ENCODE measurements around the gene CCDC12.

CCDC12 gene

DNA sequence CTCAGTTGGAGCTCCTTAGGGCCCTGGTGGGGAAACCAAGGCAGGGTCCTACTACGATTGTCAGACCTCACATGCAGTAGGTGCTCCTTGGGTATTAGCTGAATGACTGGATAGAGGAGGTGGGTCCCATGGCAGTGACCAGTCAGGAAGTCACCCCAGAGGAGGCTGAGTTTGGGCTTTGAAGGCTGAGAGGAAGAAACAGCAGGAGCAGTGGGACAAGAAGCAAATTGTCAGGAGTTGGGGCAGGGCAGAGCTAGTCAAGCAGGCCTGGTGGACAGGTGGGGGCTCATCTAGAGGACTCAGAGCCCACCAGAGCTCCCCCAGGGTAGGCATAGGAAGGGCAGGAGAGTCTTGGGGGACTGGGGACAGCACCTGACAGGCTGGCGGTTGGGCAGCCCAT lies 6.0 kb upstream of the CCDC12 start:
- Histone ChIP-seq H3K36me3 (ENCODE audit: control insufficient read depth, insufficient read depth, low read length) (no peaks in the 10 kb centered on the region), H3K4me1 (ENCODE audit: control insufficient read depth, insufficient read depth, low read length) (peaks cover 8% of the 10 kb centered on the region), H3K4me3 (ENCODE audit: low read depth, low read length) (no peak overlapping the region), H3K9me3 (ENCODE audit: control insufficient read depth, insufficient read depth, low read length) (no peaks in the 10 kb centered on the region), H3K27me3 (ENCODE audit: control insufficient read depth, insufficient read depth, low read length) (peaks cover 7% of the 10 kb centered on the region), H3K9ac (ENCODE audit: low read depth, low read length) (no peak overlapping the region)

DNA sequence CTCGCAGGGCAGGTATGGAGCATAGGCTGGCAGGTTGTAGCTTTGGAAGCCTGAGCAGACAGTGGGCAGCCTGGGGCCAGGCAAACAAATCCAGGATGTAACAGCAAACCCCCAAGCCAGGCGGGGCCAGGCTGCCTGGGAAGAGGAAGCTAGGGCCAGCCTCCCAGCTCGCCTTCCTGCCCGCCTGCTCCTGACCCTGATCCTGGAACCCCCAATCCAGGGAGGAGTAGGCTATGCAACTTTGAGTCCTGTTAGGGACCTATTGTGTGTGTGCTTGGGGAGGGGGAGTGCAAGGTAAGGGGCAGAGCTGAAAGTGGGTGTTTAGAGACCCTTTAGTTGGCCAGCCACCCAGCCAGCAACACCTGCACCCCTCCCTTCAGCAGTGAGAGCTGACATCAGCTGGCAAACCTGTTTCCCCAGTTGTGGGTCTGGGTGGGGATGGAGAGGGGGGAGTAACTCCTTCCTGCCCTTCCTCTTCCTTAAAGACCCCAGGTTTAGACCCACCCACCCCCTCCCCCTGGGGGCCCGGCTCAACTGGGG lies 5.5 kb upstream of the CCDC12 start:
- no peak overlapping the region for H3K4me3 ChIP-seq (ENCODE audit: low read depth, low read length)
- peaks cover 7% of the 10 kb centered on the region for H3K27me3 ChIP-seq (ENCODE audit: control insufficient read depth, insufficient read depth, low read length)
- H3K36me3 ChIP-seq (ENCODE audit: control insufficient read depth, insufficient read depth, low read length): no peaks in the 10 kb centered on the region
- peaks cover 4% of the 10 kb centered on the region for H3K4me1 ChIP-seq (ENCODE audit: control insufficient read depth, insufficient read depth, low read length)
- H3K9ac ChIP-seq (ENCODE audit: low read depth, low read length): no peak overlapping the region
- H3K9me3 ChIP-seq (ENCODE audit: control insufficient read depth, insufficient read depth, low read length): no peaks in the 10 kb centered on the region

DNA sequence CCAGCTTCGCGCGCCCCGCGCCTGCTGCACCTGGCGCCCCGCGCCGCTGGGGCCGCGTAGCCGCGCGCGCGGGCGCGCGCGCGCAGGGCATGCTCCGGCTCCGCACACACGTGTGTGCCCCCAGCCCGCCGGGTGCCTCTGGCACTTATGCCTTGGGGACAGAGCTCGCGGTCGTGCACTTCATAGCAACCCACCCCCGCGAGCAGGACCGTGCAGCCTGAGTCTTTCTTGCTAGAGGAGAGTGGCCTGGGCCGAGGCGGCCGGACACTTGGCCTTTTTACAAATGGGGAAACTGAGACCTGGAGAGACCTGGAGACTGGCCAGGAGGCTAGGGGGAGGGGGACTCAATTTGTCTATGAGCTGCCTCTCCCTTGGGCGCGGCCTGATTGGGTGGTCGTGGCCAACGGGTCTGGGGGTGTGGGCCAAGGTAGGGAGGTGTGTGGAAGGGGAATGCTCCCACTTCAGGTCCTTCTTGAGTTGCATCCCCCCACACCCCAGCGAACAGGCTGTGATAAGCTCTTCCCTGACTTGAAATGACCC lies 3.5 kb upstream of the CCDC12 start:
- peak overlapping the region; percentile 91 for H3K4me3 ChIP-seq (ENCODE audit: low read depth, low read length)
- H3K27me3 ChIP-seq (ENCODE audit: control insufficient read depth, insufficient read depth, low read length): peaks cover 7% of the 10 kb centered on the region
- no peaks in the 10 kb centered on the region for H3K9me3 ChIP-seq (ENCODE audit: control insufficient read depth, insufficient read depth, low read length)
- no peak overlapping the region for H3K9ac ChIP-seq (ENCODE audit: low read depth, low read length)
- peaks cover 3% of the 10 kb centered on the region for H3K4me1 ChIP-seq (ENCODE audit: control insufficient read depth, insufficient read depth, low read length)
- no peaks in the 10 kb centered on the region for H3K36me3 ChIP-seq (ENCODE audit: control insufficient read depth, insufficient read depth, low read length)

DNA sequence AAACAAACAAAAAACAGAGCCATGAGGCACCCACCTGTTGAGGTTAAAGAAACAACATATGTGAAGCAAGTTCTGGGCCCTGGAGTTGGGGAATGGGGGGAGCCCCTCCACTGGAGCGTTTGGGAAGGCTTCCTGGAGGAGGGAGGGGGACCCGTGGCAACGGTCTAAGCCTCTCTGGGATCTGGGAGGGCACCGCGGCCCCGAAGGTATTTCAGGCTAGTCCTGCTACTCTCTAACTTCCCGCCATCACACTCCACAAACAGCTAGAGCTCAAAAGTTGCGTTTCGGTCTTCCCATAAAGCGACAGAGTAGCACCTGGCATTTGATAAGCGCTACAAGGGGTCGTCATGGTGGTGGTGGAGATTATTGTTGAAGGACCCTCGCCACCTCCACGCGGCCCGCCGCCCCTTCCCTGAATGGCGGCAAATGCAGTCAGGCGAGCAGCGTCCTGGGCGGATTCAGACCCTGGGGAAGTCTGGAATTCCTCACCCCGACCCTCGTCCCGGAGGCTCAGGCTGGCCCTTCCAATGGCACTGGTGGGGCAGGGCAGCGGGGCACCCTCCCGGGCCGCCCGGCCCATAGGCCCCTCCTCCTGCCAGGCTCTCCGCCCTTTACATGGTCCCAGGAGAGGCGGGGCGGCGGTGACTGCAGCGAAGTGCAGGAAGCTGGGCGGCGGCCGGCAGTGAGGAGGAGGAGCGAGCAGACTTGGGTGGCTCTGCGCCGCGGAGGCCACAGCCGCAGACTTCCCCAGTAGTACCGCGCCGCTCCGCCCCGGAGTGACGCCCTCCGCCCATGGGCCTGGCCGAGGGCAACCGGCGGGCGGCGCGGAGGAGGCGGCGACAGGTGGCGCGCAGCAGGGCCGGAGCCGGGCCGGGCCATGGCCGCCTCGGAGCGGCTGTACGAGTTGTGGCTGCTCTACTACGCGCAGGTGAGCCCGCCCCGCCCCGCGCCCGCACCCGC lies 2.7 kb upstream of the CCDC12 start, which contains the start of gene NBEAL2:
NBEAL2 (plus strand) TSS at position 682 of the 960 bp plus-strand sequence; CDS start at position 878, 196 bp downstream.
- H3K9ac ChIP-seq (ENCODE audit: low read depth, low read length): peak within 1 kb of the TSS; percentile 54
- peak within 1 kb of the TSS; percentile 91 for H3K4me3 ChIP-seq (ENCODE audit: low read depth, low read length)
- H3K36me3 ChIP-seq (ENCODE audit: control insufficient read depth, insufficient read depth, low read length): no peaks in the 10 kb centered on the region
- H3K9me3 ChIP-seq (ENCODE audit: control insufficient read depth, insufficient read depth, low read length): no peaks in the 10 kb centered on the region
- peaks cover 7% of the 10 kb centered on the region for H3K27me3 ChIP-seq (ENCODE audit: control insufficient read depth, insufficient read depth, low read length)
- peaks cover 3% of the 10 kb centered on the region for H3K4me1 ChIP-seq (ENCODE audit: control insufficient read depth, insufficient read depth, low read length)

DNA sequence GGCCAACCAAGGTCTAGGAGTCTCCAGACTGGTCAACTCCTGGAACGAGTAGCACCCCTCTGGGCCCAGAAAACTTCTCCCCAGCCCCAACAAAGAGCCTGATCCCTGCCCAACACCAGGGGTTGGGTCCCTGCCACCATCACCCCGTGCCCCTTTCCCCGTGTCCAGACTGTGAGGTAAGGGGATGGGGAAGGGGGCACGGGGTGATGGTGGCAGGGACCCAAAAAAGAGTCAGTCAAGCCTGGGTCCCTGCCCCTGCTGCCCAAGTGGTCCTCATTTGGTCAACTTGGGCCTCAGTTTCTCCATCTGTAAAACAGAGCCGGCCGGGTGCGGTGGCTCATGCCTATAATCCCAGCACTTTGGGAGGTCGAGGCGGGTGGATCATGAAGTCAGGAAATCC lies 1.8 kb upstream of the CCDC12 start:
- Histone ChIP-seq H3K4me1 (ENCODE audit: control insufficient read depth, insufficient read depth, low read length) (peaks cover 3% of the 10 kb centered on the region), H3K4me3 (ENCODE audit: low read depth, low read length) (no peak overlapping the region), H3K36me3 (ENCODE audit: control insufficient read depth, insufficient read depth, low read length) (no peaks in the 10 kb centered on the region), H3K27me3 (ENCODE audit: control insufficient read depth, insufficient read depth, low read length) (peaks cover 7% of the 10 kb centered on the region), H3K9me3 (ENCODE audit: control insufficient read depth, insufficient read depth, low read length) (no peaks in the 10 kb centered on the region), H3K9ac (ENCODE audit: low read depth, low read length) (no peak overlapping the region)

DNA sequence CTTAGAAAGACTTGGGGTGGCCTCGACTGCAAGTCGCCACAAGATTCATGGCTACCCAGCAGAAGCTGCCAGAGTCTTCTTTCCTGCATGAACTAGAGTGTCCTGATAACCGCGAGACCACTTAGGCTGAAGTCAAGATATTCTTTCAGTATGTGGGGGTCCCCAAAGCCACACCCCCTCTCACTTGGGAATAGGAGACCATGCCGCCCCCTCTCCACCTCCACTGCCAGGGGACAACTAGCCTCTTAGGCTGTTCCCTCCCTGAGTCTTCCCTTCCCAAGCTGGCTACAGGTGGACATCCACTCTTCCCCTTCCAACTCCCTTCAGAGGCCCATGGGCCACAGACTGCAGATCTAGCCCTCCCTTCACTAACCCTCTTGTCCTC lies 1.3 kb upstream of the CCDC12 start:
- Histone ChIP-seq H3K4me1 (ENCODE audit: control insufficient read depth, insufficient read depth, low read length) (peaks cover 3% of the 10 kb centered on the region), H3K4me3 (ENCODE audit: low read depth, low read length) (no peak overlapping the region), H3K9ac (ENCODE audit: low read depth, low read length) (no peak overlapping the region)

DNA sequence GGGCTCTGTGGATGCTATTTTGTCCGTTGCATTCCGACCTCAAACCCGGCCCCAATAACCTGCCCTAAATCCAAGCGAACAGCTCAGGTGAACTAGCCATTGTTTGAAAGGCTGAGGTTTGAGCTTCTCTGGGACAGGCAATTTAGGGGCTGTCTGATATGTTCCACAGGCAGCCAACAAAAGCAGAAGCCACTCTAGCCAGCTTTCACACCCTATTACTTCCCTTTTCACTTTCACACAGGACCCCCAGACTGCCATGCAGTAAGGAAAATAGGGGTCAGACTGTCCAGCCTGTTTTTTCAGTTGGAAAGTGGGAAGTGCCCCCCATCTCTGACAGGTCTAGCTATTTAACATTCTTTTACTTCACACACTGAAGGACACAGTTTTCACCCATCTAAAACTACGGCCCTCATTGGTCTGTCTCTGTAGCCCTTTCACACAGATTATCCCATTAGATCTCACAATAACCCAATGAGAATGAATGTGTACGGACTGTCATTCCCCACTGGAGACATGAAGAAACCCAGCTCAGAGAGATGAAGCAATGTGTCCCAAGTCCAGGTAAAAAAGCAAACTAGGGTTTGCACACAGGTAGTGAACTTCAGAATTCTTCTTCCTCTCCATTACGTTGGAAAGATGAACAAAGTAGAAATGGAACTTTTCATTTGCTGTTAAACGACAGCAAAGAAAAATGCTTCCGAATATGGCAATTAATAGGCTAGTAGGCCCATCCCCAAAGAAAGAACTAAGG lies 1.9 kb downstream of the CCDC12 start:
- Histone ChIP-seq H3K4me1 (ENCODE audit: control insufficient read depth, insufficient read depth, low read length) (no peaks in the 10 kb centered on the region), H3K9ac (ENCODE audit: low read depth, low read length) (no peak overlapping the region), H3K4me3 (ENCODE audit: low read depth, low read length) (no peak overlapping the region), H3K27me3 (ENCODE audit: control insufficient read depth, insufficient read depth, low read length) (no peaks in the 10 kb centered on the region), H3K9me3 (ENCODE audit: control insufficient read depth, insufficient read depth, low read length) (no peaks in the 10 kb centered on the region), H3K36me3 (ENCODE audit: control insufficient read depth, insufficient read depth, low read length) (peaks cover 6% of the 10 kb centered on the region)

More for the DNA sequence above, 1.3 kb upstream of the CCDC12 start:
- Histone ChIP-seq H3K27me3 (ENCODE audit: control insufficient read depth, insufficient read depth, low read length) (peaks cover 6% of the 10 kb centered on the region), H3K9me3 (ENCODE audit: control insufficient read depth, insufficient read depth, low read length) (no peaks in the 10 kb centered on the region), H3K36me3 (ENCODE audit: control insufficient read depth, insufficient read depth, low read length) (no peaks in the 10 kb centered on the region)

DNA sequence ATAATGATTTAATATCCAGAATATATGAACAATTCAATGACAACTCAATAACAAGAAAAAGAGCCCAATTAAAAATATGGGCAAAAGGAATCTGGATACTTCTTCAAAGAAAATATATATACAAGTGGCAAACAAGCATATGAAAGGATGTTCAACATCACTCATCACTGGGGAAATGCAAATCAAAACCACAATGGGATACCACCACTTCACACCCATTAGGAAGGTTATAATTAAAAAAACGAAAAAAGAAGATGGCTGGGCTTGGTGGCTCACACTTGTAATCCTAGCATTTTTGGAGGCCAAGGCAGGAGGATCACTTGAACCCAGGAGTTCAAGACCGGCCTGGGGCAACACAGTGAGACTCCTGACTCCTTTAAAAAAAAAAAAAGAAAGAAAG lies 4.1 kb downstream of the CCDC12 start:
- H3K27me3 ChIP-seq (ENCODE audit: control insufficient read depth, insufficient read depth, low read length): no peaks in the 10 kb centered on the region
- H3K9me3 ChIP-seq (ENCODE audit: control insufficient read depth, insufficient read depth, low read length): no peaks in the 10 kb centered on the region
- peaks cover 6% of the 10 kb centered on the region for H3K36me3 ChIP-seq (ENCODE audit: control insufficient read depth, insufficient read depth, low read length)
- no peak overlapping the region for H3K9ac ChIP-seq (ENCODE audit: low read depth, low read length)
- no peaks in the 10 kb centered on the region for H3K4me1 ChIP-seq (ENCODE audit: control insufficient read depth, insufficient read depth, low read length)
- no peak overlapping the region for H3K4me3 ChIP-seq (ENCODE audit: low read depth, low read length)

DNA sequence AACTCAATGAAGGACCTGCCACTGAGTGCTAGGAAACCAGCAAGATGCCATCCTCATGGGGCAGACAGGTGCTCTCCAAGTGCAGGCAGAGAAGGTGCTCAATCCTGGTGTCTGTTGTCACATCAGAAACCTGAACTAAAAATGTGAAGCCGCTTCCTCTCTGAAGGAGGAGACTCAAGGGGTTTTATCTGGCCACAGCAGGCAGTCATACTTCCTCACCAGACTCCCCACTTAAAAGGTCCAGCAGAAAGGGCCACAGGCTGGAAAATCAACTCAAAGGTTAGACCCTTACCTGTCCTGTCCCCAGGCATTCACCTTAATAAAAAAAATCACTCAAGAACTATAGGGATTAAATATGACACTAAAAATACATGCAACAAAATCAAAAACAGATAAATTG lies 4.8 kb downstream of the CCDC12 start:
- no peak overlapping the region for H3K9ac ChIP-seq (ENCODE audit: low read depth, low read length)
- peaks cover 6% of the 10 kb centered on the region for H3K36me3 ChIP-seq (ENCODE audit: control insufficient read depth, insufficient read depth, low read length)
- H3K4me1 ChIP-seq (ENCODE audit: control insufficient read depth, insufficient read depth, low read length): peaks cover 4% of the 10 kb centered on the region
- H3K27me3 ChIP-seq (ENCODE audit: control insufficient read depth, insufficient read depth, low read length): no peaks in the 10 kb centered on the region
- H3K4me3 ChIP-seq (ENCODE audit: low read depth, low read length): no peak overlapping the region
- no peaks in the 10 kb centered on the region for H3K9me3 ChIP-seq (ENCODE audit: control insufficient read depth, insufficient read depth, low read length)

DNA sequence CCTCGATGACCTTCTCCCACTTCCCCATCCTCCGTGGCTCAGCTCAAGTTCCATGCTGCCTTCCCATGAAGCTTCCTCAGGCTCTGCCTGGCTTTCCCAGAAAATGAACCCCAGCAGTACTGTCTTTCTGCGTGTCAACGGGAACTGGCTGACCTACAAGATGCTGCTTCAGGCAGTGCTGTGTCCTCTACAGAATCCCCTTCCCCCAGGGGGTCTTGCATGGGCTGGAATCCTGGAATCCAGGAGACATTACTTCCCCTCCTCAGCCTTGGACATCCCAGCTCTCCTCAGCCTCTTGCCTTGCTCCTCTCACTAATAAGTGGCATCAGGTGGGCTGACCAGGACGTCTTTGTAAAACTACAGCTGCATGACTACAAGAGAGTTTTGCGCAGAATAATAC lies 5.4 kb downstream of the CCDC12 start:
- Histone ChIP-seq H3K9me3 (ENCODE audit: control insufficient read depth, insufficient read depth, low read length) (no peaks in the 10 kb centered on the region), H3K4me3 (ENCODE audit: low read depth, low read length) (no peak overlapping the region), H3K36me3 (ENCODE audit: control insufficient read depth, insufficient read depth, low read length) (peaks cover 6% of the 10 kb centered on the region), H3K9ac (ENCODE audit: low read depth, low read length) (no peak overlapping the region), H3K27me3 (ENCODE audit: control insufficient read depth, insufficient read depth, low read length) (no peaks in the 10 kb centered on the region), H3K4me1 (ENCODE audit: control insufficient read depth, insufficient read depth, low read length) (peaks cover 4% of the 10 kb centered on the region)

DNA sequence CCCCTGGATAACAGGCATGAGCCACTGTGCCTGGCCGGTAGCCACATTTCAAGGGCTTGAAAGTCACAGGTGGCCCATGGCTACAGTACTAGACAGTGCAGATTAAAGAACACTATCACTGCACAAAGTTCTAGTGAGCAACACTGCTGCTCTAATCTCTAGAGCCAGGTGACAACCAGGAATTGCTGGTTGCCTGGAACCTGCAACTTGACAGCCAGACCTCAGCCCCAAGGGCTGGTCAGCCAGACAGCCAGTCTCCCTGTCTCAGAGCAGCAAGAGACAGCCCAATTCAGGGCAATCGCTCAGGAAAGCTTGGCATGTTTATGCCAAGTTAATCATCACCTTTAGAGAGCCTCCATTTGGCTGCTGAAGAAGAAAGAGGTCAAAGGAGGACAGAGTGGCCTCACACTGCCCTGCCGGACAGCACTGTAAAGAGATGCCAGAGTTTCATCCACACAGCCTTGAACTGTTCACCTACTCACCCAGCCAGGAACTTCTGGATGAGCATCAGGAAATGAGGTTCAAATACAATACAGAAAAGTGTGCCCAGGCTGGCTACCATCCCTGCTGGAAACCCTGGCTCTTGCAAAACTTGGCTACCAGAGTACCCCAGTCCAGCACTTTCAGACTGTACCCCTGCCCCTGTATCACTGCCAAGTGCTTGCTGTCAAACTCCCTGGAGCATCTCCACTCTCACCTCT lies 6.0 kb downstream of the CCDC12 start:
- Histone ChIP-seq H3K9me3 (ENCODE audit: control insufficient read depth, insufficient read depth, low read length) (no peaks in the 10 kb centered on the region), H3K9ac (ENCODE audit: low read depth, low read length) (no peak overlapping the region), H3K36me3 (ENCODE audit: control insufficient read depth, insufficient read depth, low read length) (peaks cover 6% of the 10 kb centered on the region), H3K4me3 (ENCODE audit: low read depth, low read length) (no peak overlapping the region), H3K4me1 (ENCODE audit: control insufficient read depth, insufficient read depth, low read length) (peaks cover 7% of the 10 kb centered on the region), H3K27me3 (ENCODE audit: control insufficient read depth, insufficient read depth, low read length) (no peaks in the 10 kb centered on the region)
